H1 (cell line): ENCODE data around the gene ABCG8. TPM values are rescaled to one million over a fixed set of nuclear protein-coding genes. Genes with fewer than 3 reads are reported as not detected.

Experiments used
- CTCF ChIA-PET: fragments of 300-600 bp; sonication (Branson Sonifier 250); formaldehyde crosslinking; loops from one replicate; lab custom pipeline; 2021; ENCODE audit not compliant: partially characterized antibody; lab: Charles Lee
- POLR2A ChIA-PET: fragments of 300-600 bp; sonication (Branson Sonifier 250); formaldehyde crosslinking; loops from one replicate; lab custom pipeline; 2021; ENCODE audit warnings: inconsistent platforms; ENCODE audit not compliant: partially characterized antibody; lab: Charles Lee
- DNase-seq, 2 experiments: peaks; one replicate each; pipeline versions ENCODE4 v3.0.0 to v3.0.0-alpha.2; 2010 to 2022; ENCODE audit warnings: low spot score in 2 of 2, low read depth in 1 of 2, mixed read lengths in 1 of 2
- FAIRE-seq: peaks from 2 replicates; lab custom pipeline; 2011; peaks lifted over from hg19 to GRCh38; lab: Jason Lieb, UNC
- H2AFZ ChIP-seq: 2 replicates; pipeline ENCODE4 v1.8.1; 2012; ENCODE audit warnings: low read length, inconsistent platforms
- H2AK5ac ChIP-seq: 2 replicates; pipeline ENCODE4 v1.6.1; 2013; ENCODE audit warnings: low read depth, low read length
- H2BK120ac ChIP-seq: replicated peaks from 2 replicates; pipeline ENCODE3; 2013; ENCODE audit warnings: low read depth, low read length, inconsistent platforms
- H2BK12ac ChIP-seq: 2 replicates; pipeline ENCODE4 v1.6.1; 2013; ENCODE audit warnings: low read depth, low read length
- H2BK15ac ChIP-seq: 2 replicates; pipeline ENCODE4 v1.6.1; 2013; ENCODE audit warnings: low read length
- H2BK20ac ChIP-seq: 2 replicates; pipeline ENCODE4 v1.6.1; 2013; ENCODE audit warnings: low read length
- H2BK5ac ChIP-seq: 2 replicates; pipeline ENCODE4 v1.6.1; 2013; ENCODE audit warnings: low read depth, low read length
- H3K14ac ChIP-seq: 2 replicates; pipeline ENCODE4 v1.6.1; 2013; ENCODE audit warnings: inconsistent platforms; ENCODE audit not compliant: insufficient read length
- H3K18ac ChIP-seq: 2 replicates; pipeline ENCODE4 v1.6.1; 2013; ENCODE audit warnings: low read length; ENCODE audit errors: extremely low read depth
- H3K23ac ChIP-seq: 2 replicates; pipeline ENCODE4 v1.6.1; 2013; ENCODE audit warnings: inconsistent platforms; ENCODE audit not compliant: insufficient read length
- H3K23me2 ChIP-seq: 2 replicates; pipeline ENCODE4 v1.6.1; 2013; ENCODE audit warnings: low read depth, low read length
- H3K27ac ChIP-seq: 2 replicates; pipeline ENCODE4 v1.6.1; 2011; ENCODE audit warnings: low read depth, low read length, inconsistent platforms
- H3K27me3 ChIP-seq, 4 experiments: replicated peaks in 1 of 4; 1 replicate in 1 of 4; 2 replicates in 3 of 4; pipeline versions ENCODE4 v1.6.1 to v1.8.1; 2011 to 2013; ENCODE audit warnings: low read length in 3 of 4, mild to moderate bottlenecking in 3 of 4, inconsistent platforms in 2 of 4, mixed read lengths in 2 of 4, moderate library complexity in 1 of 4; ENCODE audit not compliant: control insufficient read depth in 3 of 4, insufficient read depth in 3 of 4; ENCODE audit errors: extremely low read depth in 1 of 4
- H3K36me3 ChIP-seq, 4 experiments: 2 replicates each; pipeline versions ENCODE4 v1.6.1 to v1.8.1; 2011 to 2013; ENCODE audit warnings: mild to moderate bottlenecking in 4 of 4, low read length in 3 of 4, moderate library complexity in 2 of 4, control low read depth in 1 of 4, inconsistent platforms in 1 of 4; ENCODE audit not compliant: insufficient read depth in 4 of 4, control insufficient read depth in 2 of 4
- H3K4ac ChIP-seq: replicated peaks from 2 replicates; pipeline ENCODE3; 2013; ENCODE audit warnings: low read length, low read depth, mixed read lengths, inconsistent platforms; ENCODE audit not compliant: insufficient read length
- H3K4me1 ChIP-seq, 4 experiments: replicated peaks in 1 of 4; 1 replicate in 1 of 4; 2 replicates in 3 of 4; pipeline versions ENCODE4 v1.6.1 to v1.8.1; 2011 to 2013; ENCODE audit warnings: low read length in 3 of 4, inconsistent platforms in 2 of 4, mixed read lengths in 1 of 4; ENCODE audit not compliant: insufficient read depth in 4 of 4, control insufficient read depth in 3 of 4
- H3K4me2 ChIP-seq, 2 experiments: 2 replicates each; pipeline versions ENCODE4 v1.6.1 to v1.8.1; 2011 to 2013; ENCODE audit warnings: low read depth in 2 of 2, low read length in 2 of 2, control low read depth in 1 of 2, inconsistent platforms in 1 of 2, mild to moderate bottlenecking in 1 of 2; ENCODE audit not compliant: insufficient read depth in 1 of 2
- H3K4me3 ChIP-seq, 4 experiments: fragments of 200-600, 300-600 bp in 1 of 4; sonication (generic), shearing (Covaris generic), sonication (Bioruptor Twin) in 1 of 4; 2 replicates each; pipeline versions ENCODE4 v1.5.1 to v1.8.1; 2011 to 2016; ENCODE audit warnings: low read length in 4 of 4, low read depth in 3 of 4, control low read depth in 2 of 4, inconsistent platforms in 2 of 4, mild to moderate bottlenecking in 2 of 4, mixed read lengths in 1 of 4, moderate library complexity in 1 of 4; ENCODE audit not compliant: insufficient read depth in 2 of 4; ENCODE audit errors: extremely low read depth in 1 of 4
- H3K56ac ChIP-seq: replicated peaks from 2 replicates; pipeline ENCODE3; 2013; ENCODE audit warnings: low read depth, mild to moderate bottlenecking, mixed read lengths, low read length, inconsistent platforms; ENCODE audit not compliant: insufficient read length
- H3K79me1 ChIP-seq: 2 replicates; pipeline ENCODE4 v1.6.1; 2013; ENCODE audit warnings: low read depth, low read length, control low read depth
- H3K79me2 ChIP-seq, 2 experiments: 2 replicates each; pipeline versions ENCODE4 v1.6.1 to v1.8.1; 2012 to 2013; ENCODE audit warnings: low read length in 2 of 2, mild to moderate bottlenecking in 2 of 2, inconsistent platforms in 1 of 2; ENCODE audit not compliant: insufficient read depth in 2 of 2, control insufficient read depth in 1 of 2
- H3K9ac ChIP-seq, 4 experiments: replicated peaks in 1 of 4; 1 replicate in 1 of 4; 2 replicates in 3 of 4; pipeline versions ENCODE4 v1.6.1 to v1.8.1; 2011 to 2013; ENCODE audit warnings: low read depth in 3 of 4, low read length in 3 of 4, control low read depth in 2 of 4, mild to moderate bottlenecking in 2 of 4, moderate library complexity in 2 of 4, inconsistent platforms in 1 of 4; ENCODE audit errors: extremely low read depth in 1 of 4
- H3K9me3 ChIP-seq, 2 experiments: 2 replicates each; pipeline versions ENCODE4 v1.6.1 to v1.8.1; 2012 to 2013; ENCODE audit warnings: mild to moderate bottlenecking in 2 of 2, moderate library complexity in 2 of 2, control low read depth in 1 of 2, inconsistent platforms in 1 of 2, low read depth in 1 of 2, low read length in 1 of 2, mixed read lengths in 1 of 2; ENCODE audit not compliant: insufficient read depth in 2 of 2
- H4K20me1 ChIP-seq, 2 experiments: replicated peaks in 1 of 2; 2 replicates each; pipeline versions ENCODE3 to v1.8.1; 2011 to 2013; ENCODE audit warnings: inconsistent platforms in 2 of 2, low read length in 2 of 2, mild to moderate bottlenecking in 1 of 2; ENCODE audit not compliant: insufficient read depth in 2 of 2, control insufficient read depth in 1 of 2
- H4K5ac ChIP-seq: 2 replicates; pipeline ENCODE4 v1.6.1; 2013; ENCODE audit warnings: low read length, low read depth, mixed read lengths, inconsistent platforms; ENCODE audit not compliant: insufficient read length
- H4K8ac ChIP-seq: 2 replicates; pipeline ENCODE4 v1.8.0; 2013; ENCODE audit warnings: mild to moderate bottlenecking, moderate library complexity, low read length, inconsistent platforms; ENCODE audit not compliant: insufficient read depth; ENCODE audit errors: extremely low read depth
- H4K91ac ChIP-seq: replicated peaks from 2 replicates; pipeline ENCODE3; 2013; ENCODE audit warnings: low read length, mixed read lengths, inconsistent platforms; ENCODE audit not compliant: insufficient read length
- CEBPB ChIP-seq: IDR thresholded peaks from 2 replicates; pipeline ENCODE4 v1.6.1; 2012; ENCODE audit warnings: low read depth, low read length
- CHD1 ChIP-seq: IDR thresholded peaks from 2 replicates; pipeline ENCODE4 v1.6.1; 2012; ENCODE audit warnings: low read depth, low read length, improper control_type of control experiment
- HDAC2 ChIP-seq, 2 experiments: fragments of 300-600 bp in 1 of 2; sonication (generic) in 1 of 2; IDR thresholded peaks; 2 replicates each; pipeline ENCODE4 v1.6.1; 2011 to 2012; ENCODE audit warnings: low read depth in 2 of 2, low read length in 2 of 2, mild to moderate bottlenecking in 2 of 2, moderate library complexity in 2 of 2, borderline replicate concordance in 1 of 2, inconsistent platforms in 1 of 2
- HDAC6 ChIP-seq: IDR thresholded peaks from one replicate; pipeline ENCODE4 v1.7.1; 2012; ENCODE audit warnings: low read depth, mild to moderate bottlenecking, inconsistent platforms, low read length, moderate library complexity
- MAFK ChIP-seq: IDR thresholded peaks from 2 replicates; pipeline ENCODE4 v1.6.1; 2012; ENCODE audit warnings: low read depth, mild to moderate bottlenecking, improper control_type of control experiment, low read length
- NANOG ChIP-seq: IDR thresholded peaks from 2 replicates; pipeline ENCODE4 v1.6.1; 2011; ENCODE audit warnings: low read length, low read depth, mild to moderate bottlenecking, inconsistent platforms; ENCODE audit not compliant: insufficient read depth, poor library complexity, severe bottlenecking
- NRF1 ChIP-seq: IDR thresholded peaks from 2 replicates; pipeline ENCODE4 v1.6.1; 2011; ENCODE audit warnings: mild to moderate bottlenecking, low read depth, low read length, improper control_type of control experiment
- POU5F1 ChIP-seq: IDR thresholded peaks from 2 replicates; pipeline ENCODE4 v1.6.1; 2011; ENCODE audit warnings: low read depth, mild to moderate bottlenecking, low read length, moderate library complexity
- RBBP5 ChIP-seq: IDR thresholded peaks from 2 replicates; pipeline ENCODE4 v1.7.1; 2012; ENCODE audit warnings: low read depth, mild to moderate bottlenecking, inconsistent platforms, low read length, moderate library complexity, borderline replicate concordance
- SAP30 ChIP-seq: fragments of 300-600 bp; sonication (generic); IDR thresholded peaks from 2 replicates; pipeline ENCODE4 v1.7.1; 2012; ENCODE audit warnings: low read length, moderate library complexity, mild to moderate bottlenecking, inconsistent platforms; ENCODE audit not compliant: insufficient read depth, insufficient replicate concordance
- SIN3A ChIP-seq, 2 experiments: IDR thresholded peaks in 1 of 2; conservative IDR thresholded peaks in 1 of 2; 2 replicates each; pipeline ENCODE4 v1.6.1; 2011 to 2012; ENCODE audit warnings: low read length in 2 of 2, improper control_type of control experiment in 1 of 2, low read depth in 1 of 2, mild to moderate bottlenecking in 1 of 2
- SIRT6 ChIP-seq: IDR thresholded peaks from one replicate; pipeline ENCODE4 v1.7.1; 2012; ENCODE audit warnings: low read length, inconsistent platforms
- SP4 ChIP-seq: IDR thresholded peaks from 2 replicates; pipeline ENCODE4 v1.6.1; 2012; ENCODE audit warnings: low read length, inconsistent platforms
- SUZ12 ChIP-seq: fragments of 200-600 bp; sonication (generic); IDR thresholded peaks from 2 replicates; pipeline ENCODE4 v1.6.1; 2012; ENCODE audit warnings: mild to moderate bottlenecking, inconsistent platforms, low read length, moderate library complexity, mixed read lengths
- TAF1 ChIP-seq: IDR thresholded peaks from 2 replicates; pipeline ENCODE4 v1.6.1; 2011; ENCODE audit warnings: mild to moderate bottlenecking, low read depth, low read length
- TCF12 ChIP-seq: IDR thresholded peaks from 2 replicates; pipeline ENCODE4 v1.6.1; 2011; ENCODE audit warnings: low read depth, mild to moderate bottlenecking, low read length
- WGBS, 2 experiments: shearing (Covaris generic) in 1 of 2; methylation state at CpG; one replicate each; pipeline versions ENCODE4 v1.1.6 to v1.1.7; 2013 to 2015; ENCODE audit warnings: low lambda C conversion rate in 2 of 2, mixed read lengths in 2 of 2, inconsistent platforms in 1 of 2, low coverage in 1 of 2, missing lambda C conversion rate in 1 of 2; ENCODE audit not compliant: insufficient replicate concordance in 2 of 2, insufficient coverage in 1 of 2, insufficient read length in 1 of 2; ENCODE audit errors: extremely low coverage in 1 of 2, missing lambda C conversion rate in 1 of 2; 5-methylcytosine and 5-hydroxymethylcytosine counted together
- polyA plus RNA-seq, 7 experiments: library from polyadenylated mRNA; depleted of rRNA in 3 of 7; stranded (reverse) in 5 of 7; unstranded in 2 of 7; fragments of >200 nt in 5 of 7; fragments of 200-250 nt in 2 of 7; gene quantifications; 1 replicate in 5 of 7; 2 replicates in 1 of 7; 4 replicates in 1 of 7; pipeline versions ENCODE4 v1.2.1 to v1.2.3, GENCODE V29; 2011 to 2013; ENCODE audit warnings: missing spikeins in 2 of 7, mixed read lengths in 2 of 7
- total RNA-seq: library from RNA; stranded (reverse); fragmentation: NEBNext Ultra II Directional; extraction: Animal tissue kit (Norgen Biotek cat#: 25700); gene quantifications from 2 replicates; pipeline ENCODE4 v1.2.1, GENCODE V29; 2021

The ABCG8 gene
- total and polyA plus RNA-seq, 2 of the 8 experiments (the other 6 are each of a cell fraction or from before 2014, with no cell fraction given): not detected

DNA sequence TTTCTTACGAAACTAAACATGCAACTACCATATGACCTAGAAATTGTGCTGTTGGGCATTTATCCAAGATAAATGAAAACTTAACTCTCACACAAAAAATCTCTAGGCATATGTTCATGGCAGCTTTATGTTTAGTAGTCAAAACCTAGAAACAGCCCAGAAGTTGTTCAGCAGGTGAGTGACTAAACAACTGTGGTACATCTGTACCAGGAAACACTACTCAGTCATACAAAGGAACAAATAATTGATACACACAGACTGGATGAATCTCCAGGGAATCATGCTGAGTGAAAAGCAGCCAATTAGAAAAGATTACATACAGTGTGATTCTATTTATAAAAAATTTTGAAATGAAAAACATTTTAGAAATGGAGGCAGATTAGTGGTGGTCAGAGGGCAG, 35.7 kb upstream of the ABCG8 start:
- Histone ChIP-seq H3K56ac (no peak overlapping the region), H3K27me3 (no peaks in the 10 kb centered on the region), H3K4ac (no peak overlapping the region), H3K23me2 (no peaks in the 10 kb centered on the region), H4K8ac (no peak overlapping the region), H3K9me3 (no peaks in the 10 kb centered on the region), H3K27ac (no peak overlapping the region), H4K91ac (no peak overlapping the region), H3K4me1 (no peaks in the 10 kb centered on the region), H3K4me3 (no peak overlapping the region), H4K5ac (no peak overlapping the region), H3K14ac (no peak overlapping the region), H3K23ac (no peak overlapping the region), H2BK15ac (no peak overlapping the region), H2BK5ac (no peak overlapping the region), H2BK120ac (no peak overlapping the region), H3K79me1 (no peaks in the 10 kb centered on the region), H3K36me3 (no peaks in the 10 kb centered on the region), H2AFZ (no peak overlapping the region), H2AK5ac (no peak overlapping the region), H3K9ac (no peak overlapping the region), H4K20me1 (no peaks in the 10 kb centered on the region), H3K18ac (no peak overlapping the region), H2BK20ac (no peak overlapping the region), H3K79me2 (no peaks in the 10 kb centered on the region), H2BK12ac (no peak overlapping the region), H3K4me2 (no peak overlapping the region)
- FAIRE-seq (no peak), DNase-seq (no peak)
- POLR2A ChIA-PET: no interaction called here
- CTCF ChIA-PET: no interaction called here
- WGBS, 2 experiments: 88% methylated on average over 1 of the region's 1 CpG; no CpG with 5 or more reads in 1 of the 2 experiments
- TF ChIP-seq SIN3A (conservative IDR thresholded peaks at IDR 0.05 in 1 of 2, IDR thresholded peaks at IDR 0.05 in 1 of 2; ENCODE audit: low read depth in 1 of 2, low read length in 2 of 2) (no peak), CHD1 (no peak), HDAC2 (IDR thresholded peaks at IDR 0.05; ENCODE audit: borderline replicate concordance in 1 of 2, low read depth in 2 of 2, low read length in 2 of 2) (no peak), NANOG (no peak), NRF1 (no peak), RBBP5 (no peak), MAFK (no peak), SUZ12 (no peak), SAP30 (no peak), CEBPB (no peak), SP4 (no peak), POU5F1 (no peak), HDAC6 (no peak), TAF1 (no peak), TCF12 (no peak), SIRT6 (no peak)
